Osteoblast (primary cell): ENCODE data around the gene OPA1. TPM values are rescaled to one million over a fixed set of nuclear protein-coding genes. Genes with fewer than 3 reads are reported as not detected.

Source experiments
- DNase-seq: peaks from one replicate; pipeline ENCODE4 v3.0.0; 2011; ENCODE audit warnings: low spot score, mixed read lengths; ENCODE audit not compliant: insufficient read length; ENCODE audit errors: missing footprints
- H2AFZ ChIP-seq: 2 replicates; pipeline ENCODE4 v1.6.0; 2011; ENCODE audit warnings: mild to moderate bottlenecking, low read length
- H3K27ac ChIP-seq: 2 replicates; pipeline ENCODE4 v1.5.1; 2011; ENCODE audit warnings: mild to moderate bottlenecking, low read depth, low read length, moderate library complexity
- H3K27me3 ChIP-seq: 2 replicates; pipeline ENCODE4 v1.6.0; 2012; ENCODE audit warnings: mild to moderate bottlenecking, control low read depth, inconsistent platforms, low read length, moderate library complexity; ENCODE audit not compliant: insufficient read depth
- H3K36me3 ChIP-seq: 2 replicates; pipeline ENCODE4 v1.5.1; 2011; ENCODE audit warnings: mild to moderate bottlenecking, low read length, control low read depth, moderate library complexity; ENCODE audit not compliant: insufficient read depth
- H3K4me1 ChIP-seq: 2 replicates; pipeline ENCODE4 v1.5.1; 2011; ENCODE audit warnings: mild to moderate bottlenecking, low read length, control low read depth, moderate library complexity; ENCODE audit not compliant: insufficient read depth
- H3K4me2 ChIP-seq: 2 replicates; pipeline ENCODE4 v1.6.0; 2011; ENCODE audit warnings: mild to moderate bottlenecking, low read length; ENCODE audit not compliant: insufficient read depth
- H3K4me3 ChIP-seq: fragments of 200-600 bp; sonication (generic); 3 replicates; pipeline ENCODE4 v1.5.1; 2012; ENCODE audit warnings: mild to moderate bottlenecking, low read length, inconsistent platforms; ENCODE audit not compliant: insufficient read depth
- H3K79me2 ChIP-seq: 2 replicates; pipeline ENCODE4 v1.6.0; 2012; ENCODE audit warnings: mild to moderate bottlenecking, low read length, control low read depth, inconsistent platforms; ENCODE audit not compliant: insufficient read depth
- H3K9me3 ChIP-seq: 2 replicates; pipeline ENCODE4 v1.5.1; 2011; ENCODE audit warnings: low read depth, low read length, control low read depth
- H4K20me1 ChIP-seq: 2 replicates; pipeline ENCODE4 v1.6.0; 2012; ENCODE audit warnings: mild to moderate bottlenecking, low read length, control low read depth; ENCODE audit not compliant: insufficient read depth
- CTCF ChIP-seq: IDR thresholded peaks from 2 replicates; pipeline ENCODE4 v1.5.1; 2011; ENCODE audit warnings: mild to moderate bottlenecking, low read depth, low read length, moderate library complexity; ENCODE audit errors: extremely low read depth
- total RNA-seq: library from RNA; depleted of rRNA; stranded (reverse); fragments of >200 nt; gene quantifications from 2 replicates; pipeline ENCODE4 v1.2.3, GENCODE V29; 2012

Gene OPA1
- total RNA-seq, 1 donor = 77.4 TPM

- Histone ChIP-seq H3K27me3 (no peaks in the 10 kb centered on the region), H3K9me3 (no peaks in the 10 kb centered on the region), H3K4me1 (peaks cover 16% of the 10 kb centered on the region), H2AFZ (no peak overlapping the region), H3K4me3 (no peak overlapping the region), H3K4me2 (peak overlapping the region; percentile 31), H4K20me1 (no peaks in the 10 kb centered on the region), H3K27ac (no peak overlapping the region), H3K79me2 (no peaks in the 10 kb centered on the region), H3K36me3 (no peaks in the 10 kb centered on the region)
- DNase-seq = no peak
- no peak for TF ChIP-seq CTCF
These were observed 109.1 kb downstream of the OPA1 start for GRCh38 chr3:193701953-193702635.

GRCh38 chr3:193702967-193703366 lies 110.0 kb downstream of the OPA1 start:
- no peak for TF ChIP-seq CTCF

GRCh38 chr3:193704431-193704830 lies 111.4 kb downstream of the OPA1 start:
- Histone ChIP-seq H3K4me3 (no peak overlapping the region), H3K36me3 (no peaks in the 10 kb centered on the region), H2AFZ (no peak overlapping the region), H3K27ac (no peak overlapping the region), H3K4me1 (peaks cover 16% of the 10 kb centered on the region), H3K27me3 (no peaks in the 10 kb centered on the region), H4K20me1 (no peaks in the 10 kb centered on the region), H3K4me2 (no peak overlapping the region), H3K79me2 (no peaks in the 10 kb centered on the region), H3K9me3 (no peaks in the 10 kb centered on the region)
- no peak for TF ChIP-seq CTCF
- DNase-seq = no peak

More at GRCh38 chr3:193702967-193703366, 110.0 kb downstream of the OPA1 start:
- H3K27me3 ChIP-seq = no peaks in the 10 kb centered on the region
- peak; percentile 83 for DNase-seq
- no peaks in the 10 kb centered on the region for H3K36me3 ChIP-seq
- peaks cover 16% of the 10 kb centered on the region for H3K4me1 ChIP-seq
- H3K79me2 ChIP-seq = no peaks in the 10 kb centered on the region
- no peaks in the 10 kb centered on the region for H4K20me1 ChIP-seq
- H3K4me3 ChIP-seq = no peak overlapping the region
- H3K27ac ChIP-seq = peak overlapping the region; percentile 6
- peak overlapping the region; percentile 31 for H3K4me2 ChIP-seq
- H2AFZ ChIP-seq = no peak overlapping the region
- no peaks in the 10 kb centered on the region for H3K9me3 ChIP-seq

- Histone ChIP-seq H2AFZ (no peak overlapping the region), H3K79me2 (no peaks in the 10 kb centered on the region), H3K27ac (no peak overlapping the region), H3K4me2 (no peak overlapping the region), H4K20me1 (no peaks in the 10 kb centered on the region), H3K27me3 (peaks cover 4% of the 10 kb centered on the region), H3K36me3 (no peaks in the 10 kb centered on the region), H3K9me3 (no peaks in the 10 kb centered on the region), H3K4me3 (no peak overlapping the region), H3K4me1 (peaks cover 2% of the 10 kb centered on the region)
- DNase-seq = no peak
- TF ChIP-seq CTCF = no peak
These were observed 115.3 kb downstream of the OPA1 start for GRCh38 chr3:193708270-193708669.
